Umbilical cord (tissue), 2 donors: ENCODE data around the gene SEPTIN6. TPM values are rescaled to one million over a fixed set of nuclear protein-coding genes. Genes with fewer than 3 reads are reported as not detected.

ENCODE experiments used
- DNase-seq: peaks from one replicate; pipeline ENCODE4 v3.0.0-alpha.2; 2015; ENCODE audit warnings: low spot score
- total RNA-seq: library from RNA; depleted of rRNA; stranded (reverse); fragments of >200 nt; gene quantifications from one replicate; pipeline ENCODE4 v1.2.3, GENCODE V29; 2014; ENCODE audit warnings: low replicate concordance; ENCODE audit not compliant: insufficient read depth

SEPTIN6 gene
- total RNA-seq, 1 donor from 2014 or later: 52.2 TPM

DNA sequence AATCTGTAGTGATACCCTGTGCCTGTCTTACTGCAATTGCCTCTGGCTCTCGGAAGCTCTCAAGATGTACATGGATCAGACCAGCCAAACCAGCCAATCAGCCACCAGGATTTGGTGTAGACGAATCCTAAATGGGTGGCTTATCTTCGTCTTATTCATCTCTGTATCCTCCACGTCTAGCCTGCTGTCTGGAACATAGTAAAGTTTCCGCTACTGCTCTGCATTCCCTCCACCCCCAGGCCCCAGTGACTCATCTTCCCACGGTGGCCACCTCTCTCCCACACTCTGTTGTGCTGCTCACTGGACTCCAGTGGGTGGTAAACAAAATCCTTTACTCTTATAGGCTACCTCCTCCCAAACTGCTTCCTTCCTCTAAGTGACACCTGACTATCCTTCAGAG lies 37.8 kb downstream of the SEPTIN6 start:
- peak; percentile 93 for DNase-seq

DNA sequence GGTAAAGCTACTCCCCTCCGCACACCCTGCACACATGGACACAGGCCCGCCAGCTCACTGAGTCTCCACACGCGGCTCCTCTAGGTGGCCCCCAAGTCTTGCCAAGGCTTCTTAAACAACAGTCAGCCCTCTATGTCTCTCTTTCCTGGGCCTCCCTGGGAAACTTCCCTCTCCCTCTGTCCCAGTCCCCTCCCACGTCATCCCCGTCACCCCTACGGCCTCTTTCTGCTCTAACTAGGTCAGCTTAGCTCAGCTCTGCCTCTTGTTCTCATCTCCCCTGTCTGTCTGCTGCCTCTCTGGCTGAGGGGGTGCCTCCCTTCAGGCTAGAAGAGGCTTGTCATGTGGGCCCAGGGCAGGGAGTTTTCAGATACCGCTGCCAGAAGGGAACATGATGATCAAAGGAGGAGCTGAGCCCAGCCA lies 38.8 kb downstream of the SEPTIN6 start:
- peak; percentile 93 for DNase-seq

DNA sequence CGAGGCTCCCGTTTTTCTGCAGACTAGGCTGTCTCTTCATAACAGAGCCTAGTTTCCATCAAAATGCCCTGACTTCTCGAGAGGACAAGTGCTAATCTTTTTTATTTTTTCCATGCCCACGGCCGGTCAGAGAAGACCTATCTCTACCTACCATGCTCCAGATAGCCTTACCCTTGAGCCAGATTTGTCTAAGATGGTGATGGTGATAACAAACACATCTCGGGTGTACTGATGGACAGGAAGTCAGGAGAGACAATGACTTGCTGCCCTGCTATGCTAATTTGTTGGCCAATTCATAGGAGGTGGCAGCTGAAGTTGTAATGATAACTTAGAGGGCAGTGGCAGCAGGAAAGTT lies 44.6 kb downstream of the SEPTIN6 start:
- no peak for DNase-seq

DNA sequence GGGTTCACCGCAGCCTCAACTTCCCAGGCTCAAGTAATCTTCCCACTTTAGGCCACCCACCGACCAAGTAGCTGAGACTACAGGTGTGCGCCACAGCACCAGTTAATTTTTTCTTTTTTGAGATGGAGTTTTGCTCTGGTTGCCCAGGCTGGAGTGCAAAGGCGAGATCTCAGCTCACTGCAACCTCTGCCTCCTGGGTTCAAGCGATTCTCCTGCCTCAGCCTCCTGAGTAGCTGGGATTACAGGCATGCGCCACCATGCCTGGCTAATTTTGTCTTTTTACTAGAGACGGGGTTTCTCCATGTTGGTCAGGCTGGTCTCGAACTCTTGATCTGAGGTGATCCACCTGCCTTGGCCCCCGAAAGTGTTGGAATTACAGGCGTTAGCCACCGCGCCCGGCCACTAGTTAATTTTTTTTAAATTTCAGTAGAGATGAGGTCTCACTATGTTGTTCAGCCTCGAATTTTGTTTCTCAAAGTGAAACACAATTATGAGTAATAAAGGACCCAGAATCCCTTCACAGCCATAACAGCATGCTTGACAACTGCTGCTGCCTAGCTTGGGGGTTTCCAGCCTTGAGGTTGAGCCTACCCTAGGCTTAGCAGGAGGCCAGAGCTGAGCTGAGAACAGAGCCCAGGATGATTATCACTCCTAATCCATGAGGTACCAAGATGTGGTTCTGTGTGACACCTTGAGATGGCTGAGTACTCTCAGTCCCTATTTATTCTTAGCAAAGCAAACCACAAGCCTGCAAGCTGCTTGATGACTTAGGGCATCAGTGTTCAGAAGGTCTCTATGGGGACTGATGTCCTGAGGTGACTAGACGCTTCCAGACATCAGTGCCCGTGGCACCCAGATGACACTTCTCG lies 45.2 kb downstream of the SEPTIN6 start:
- DNase-seq: no peak

DNA sequence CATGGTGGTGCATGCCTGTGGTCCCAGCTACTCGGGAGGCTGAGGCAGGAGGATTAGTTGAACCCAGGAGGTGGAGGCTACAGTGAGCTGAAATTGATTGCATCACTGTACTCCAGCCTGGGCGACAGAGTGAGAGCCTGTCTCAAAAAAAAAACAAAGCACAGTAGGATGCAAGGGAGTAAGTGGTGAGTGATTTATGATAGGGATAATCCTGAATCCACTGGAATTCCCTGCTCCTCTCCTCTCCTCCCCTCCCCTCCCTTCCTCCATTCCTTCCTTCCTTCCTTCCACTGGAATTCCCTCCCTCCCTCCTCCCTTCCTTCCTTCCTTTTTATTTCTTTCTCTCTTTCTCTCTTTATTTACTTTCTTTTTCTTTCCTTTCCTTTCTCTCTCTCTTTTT lies 45.9 kb downstream of the SEPTIN6 start:
- DNase-seq: no peak

DNA sequence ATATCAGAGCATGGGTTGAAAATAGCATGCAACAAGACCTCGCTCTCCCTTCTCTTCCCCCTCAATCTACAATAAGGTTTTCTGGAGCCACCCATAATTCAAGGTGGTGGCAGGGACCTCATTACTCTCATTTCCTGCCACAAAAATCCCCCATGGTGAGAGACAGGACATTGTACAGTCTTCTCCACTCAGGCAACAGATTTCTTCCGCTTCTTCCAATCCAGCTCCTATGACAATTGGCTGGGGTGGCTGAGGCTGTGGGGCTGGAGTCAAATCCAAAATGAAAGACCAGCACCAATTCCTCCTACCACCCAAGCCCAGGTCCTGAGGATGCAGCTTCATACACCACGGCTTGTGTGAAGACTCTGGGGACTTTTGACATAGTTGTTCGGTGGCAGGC lies 46.5 kb downstream of the SEPTIN6 start:
- DNase-seq: no peak

DNA sequence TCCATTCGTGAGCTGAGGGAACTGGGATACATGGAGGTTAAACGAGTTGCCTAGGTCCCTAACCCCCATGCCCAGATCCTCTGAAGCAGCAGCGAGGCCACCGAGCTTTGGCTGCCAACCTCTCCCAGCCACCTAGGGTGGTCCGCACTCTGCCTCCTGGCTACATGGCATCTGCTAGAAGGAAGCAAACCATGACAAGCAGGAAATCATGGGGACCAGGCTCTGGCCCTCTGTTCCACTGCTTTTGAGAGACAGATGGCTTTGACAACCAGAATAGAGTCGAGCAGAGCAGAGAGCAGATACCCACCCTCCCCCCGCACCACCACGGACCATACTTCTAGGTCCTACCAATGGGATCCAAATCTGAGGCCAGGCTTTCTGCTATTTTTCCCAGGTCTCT lies 49.3 kb downstream of the SEPTIN6 start:
- no peak for DNase-seq

Other genes with a start within 250 kb of the SEPTIN6 start
- 71.0 TPM for gene SLC25A5, start 224.7 kb downstream of the SEPTIN6 start, total RNA-seq
- gene STEEP1, start 127.8 kb downstream of the SEPTIN6 start, total RNA-seq: 22.9 TPM
- gene UBE2A, start 118.6 kb downstream of the SEPTIN6 start, total RNA-seq: 37.3 TPM
- gene NKRF, start 86.7 kb downstream of the SEPTIN6 start, total RNA-seq: 4.8 TPM
- gene SOWAHD, start 65.4 kb upstream of the SEPTIN6 start, total RNA-seq: 0.72 TPM
- gene RPL39, start 98.5 kb upstream of the SEPTIN6 start, total RNA-seq: 3,826 TPM
- gene UPF3B, start 159.8 kb upstream of the SEPTIN6 start, total RNA-seq: 11.6 TPM
- 14.7 TPM for gene RNF113A, start 178.6 kb upstream of the SEPTIN6 start, total RNA-seq
- 36.6 TPM for gene NDUFA1, start 178.7 kb upstream of the SEPTIN6 start, total RNA-seq
- gene AKAP14, start 202.7 kb upstream of the SEPTIN6 start, total RNA-seq: not detected